CD14-positive monocyte (primary cell): ENCODE measurements around the gene LRRC38. TPM values are rescaled to one million over a fixed set of nuclear protein-coding genes. Genes with fewer than 3 reads are reported as not detected.

Experiments
- DNase-seq, 3 donors: peaks; one replicate each; pipeline ENCODE4 v3.0.0-alpha.2; 2011 to 2022
- H2AFZ ChIP-seq: 2 replicates; pipeline ENCODE4 v1.6.0; 2012; ENCODE audit warnings: mild to moderate bottlenecking, low read depth, low read length, inconsistent platforms; ENCODE audit not compliant: insufficient read depth, poor library complexity, severe bottlenecking
- H3K27ac ChIP-seq, 2 donors: 1 replicate in 1 of 2; 2 replicates in 1 of 2; pipeline ENCODE4 v1.5.1; 2012 to 2013; ENCODE audit warnings: low read length in 2 of 2, control low read depth in 1 of 2, inconsistent platforms in 1 of 2, low read depth in 1 of 2, mild to moderate bottlenecking in 1 of 2
- H3K27me3 ChIP-seq, 2 donors: one replicate each; pipeline versions ENCODE4 v1.6.0 to v1.6.1; 2011 to 2013; ENCODE audit warnings: low read length in 2 of 2; ENCODE audit not compliant: control insufficient read depth in 2 of 2, insufficient read depth in 2 of 2
- H3K36me3 ChIP-seq, 2 donors: replicated peaks in 1 of 2; 1 replicate in 1 of 2; 2 replicates in 1 of 2; pipeline versions ENCODE4 v1.5.1 to v1.6.1; 2012 to 2013; ENCODE audit warnings: low read length in 2 of 2, control low read depth in 1 of 2, inconsistent platforms in 1 of 2, mild to moderate bottlenecking in 1 of 2; ENCODE audit not compliant: insufficient read depth in 2 of 2, control insufficient read depth in 1 of 2
- H3K4me1 ChIP-seq, 2 donors: 1 replicate in 1 of 2; 2 replicates in 1 of 2; pipeline versions ENCODE4 v1.5.1 to v1.6.1; 2012 to 2013; ENCODE audit warnings: low read length in 2 of 2, control low read depth in 1 of 2, inconsistent platforms in 1 of 2, mild to moderate bottlenecking in 1 of 2, moderate library complexity in 1 of 2; ENCODE audit not compliant: insufficient read depth in 2 of 2, control insufficient read depth in 1 of 2
- H3K4me2 ChIP-seq: replicated peaks from 2 replicates; pipeline ENCODE3; 2012; ENCODE audit warnings: low read length, moderate library complexity, mild to moderate bottlenecking; ENCODE audit not compliant: poor library complexity, severe bottlenecking; ENCODE audit errors: extremely low read depth
- H3K4me3 ChIP-seq, 3 experiments: fragments of 200-600 bp in 1 of 3; sonication (generic) in 1 of 3; replicated peaks in 1 of 3; 1 replicate in 2 of 3; 2 replicates in 1 of 3; pipeline ENCODE4 v1.5.1; 2011 to 2013; ENCODE audit warnings: low read length in 3 of 3, mild to moderate bottlenecking in 3 of 3, control low read depth in 2 of 3, low read depth in 2 of 3, inconsistent platforms in 1 of 3, moderate library complexity in 1 of 3
- H3K79me2 ChIP-seq: 2 replicates; pipeline ENCODE4 v1.6.0; 2012; ENCODE audit warnings: mild to moderate bottlenecking, control low read depth, inconsistent platforms, low read length, moderate library complexity; ENCODE audit not compliant: insufficient read depth
- H3K9ac ChIP-seq: 2 replicates; pipeline ENCODE4 v1.6.0; 2017; ENCODE audit warnings: low read length, mild to moderate bottlenecking; ENCODE audit not compliant: insufficient read depth, poor library complexity, severe bottlenecking
- H3K9me3 ChIP-seq, 2 donors: replicated peaks in 1 of 2; 1 replicate in 1 of 2; 2 replicates in 1 of 2; pipeline versions ENCODE4 v1.5.1 to v1.6.1; 2012 to 2013; ENCODE audit warnings: low read length in 2 of 2, control low read depth in 1 of 2; ENCODE audit not compliant: control insufficient read depth in 1 of 2, insufficient read depth in 1 of 2
- H4K20me1 ChIP-seq: 2 replicates; pipeline ENCODE4 v1.6.0; 2012; ENCODE audit warnings: mild to moderate bottlenecking, low read length, control low read depth, moderate library complexity; ENCODE audit not compliant: insufficient read depth
- H3K27ac Mint-ChIP-seq, 7 donors: one replicate each; pipeline ENCODE4 v1.8.0; 2020; ENCODE audit warnings: mild to moderate bottlenecking in 7 of 7, mixed read lengths in 7 of 7, moderate library complexity in 6 of 7, inconsistent platforms in 2 of 7
- H3K27me3 Mint-ChIP-seq, 3 donors: one replicate each; pipeline ENCODE4 v1.8.0; 2021 to 2022; ENCODE audit warnings: low read depth in 3 of 3, mild to moderate bottlenecking in 3 of 3, mixed read lengths in 3 of 3, moderate library complexity in 3 of 3, inconsistent platforms in 1 of 3
- H3K36me3 Mint-ChIP-seq, 2 donors: one replicate each; pipeline ENCODE4 v1.8.0; 2020; ENCODE audit warnings: mixed read lengths in 2 of 2, inconsistent platforms in 1 of 2, mild to moderate bottlenecking in 1 of 2
- H3K4me1 Mint-ChIP-seq: one replicate; pipeline ENCODE4 v1.8.0; 2020; ENCODE audit warnings: mild to moderate bottlenecking, mixed read lengths
- H3K4me3 Mint-ChIP-seq, 2 donors: one replicate each; pipeline ENCODE4 v1.8.0; 2020; ENCODE audit warnings: mild to moderate bottlenecking in 2 of 2, mixed read lengths in 2 of 2, moderate library complexity in 1 of 2
- H3K9me3 Mint-ChIP-seq, 7 donors: one replicate each; pipeline ENCODE4 v1.8.0; 2020 to 2022; ENCODE audit warnings: mixed read lengths in 7 of 7, mild to moderate bottlenecking in 6 of 7, moderate library complexity in 6 of 7, inconsistent platforms in 2 of 7
- CTCF ChIP-seq: fragments of 200-600 bp; IDR thresholded peaks from one replicate; pipeline ENCODE4 v1.8.0; 2022; ENCODE audit warnings: antibody characterized with exemption, mild to moderate bottlenecking
- WGBS: methylation state at CpG from one replicate; pipeline ENCODE4 v1.1.5; 2013; ENCODE audit warnings: missing lambda C conversion rate; ENCODE audit not compliant: insufficient coverage; 5-methylcytosine and 5-hydroxymethylcytosine counted together
- intact Hi-C, 2 donors: fragments of 100-400 bp; cut with micrococcal nuclease; formaldehyde crosslinking; loops; one replicate each; pipeline versions ENCODE4 v1.15.0 to v1.15.1; 2023
- polyA plus RNA-seq, 3 donors: library from polyadenylated mRNA; depleted of rRNA in 1 of 3; unstranded in 2 of 3; stranded (reverse) in 1 of 3; fragments of 300-500 nt in 2 of 3; fragments of >200 nt in 1 of 3; fragmentation: Illumina TruSeq in 2 of 3; gene quantifications; 1 replicate in 2 of 3; 2 replicates in 1 of 3; pipeline ENCODE4 v1.2.3, GENCODE V29; 2012 to 2021

The LRRC38 gene
- polyA plus RNA-seq, 3 donors = not detected

- H3K4me1 ChIP-seq = no peaks in the 10 kb centered on the region
- no peaks in the 10 kb centered on the region for H3K9me3 ChIP-seq
- no peaks in the 10 kb centered on the region for H4K20me1 ChIP-seq
- no peak overlapping the region for H3K4me2 ChIP-seq
- H3K27me3 ChIP-seq = no peaks in the 10 kb centered on the region
- no peaks in the 10 kb centered on the region for H3K4me1 Mint-ChIP-seq
- no peaks in the 10 kb centered on the region for H3K36me3 ChIP-seq
- intact Hi-C loops = no loop called here
- no peak overlapping the region for H2AFZ ChIP-seq
- WGBS = 60% methylated on average over 1 of the region's 3 CpGs
- H3K36me3 Mint-ChIP-seq = no peaks in the 10 kb centered on the region
- no peak for TF ChIP-seq CTCF
- H3K27me3 Mint-ChIP-seq = peaks cover 0 to 12% (median 10%) of the 10 kb centered on the region in 3 donors
- no peaks in the 10 kb centered on the region for H3K79me2 ChIP-seq
- no peak overlapping the region for H3K27ac ChIP-seq
- H3K9me3 Mint-ChIP-seq = peaks cover 0 to 4% (median 0%) of the 10 kb centered on the region in 7 donors
- no peak for DNase-seq
- no peak overlapping the region for H3K27ac Mint-ChIP-seq
- H3K4me3 ChIP-seq = no peak overlapping the region
- no peak overlapping the region for H3K9ac ChIP-seq
- H3K4me3 Mint-ChIP-seq = no peak overlapping the region
Observed at GRCh38 chr1:13549521-13549920, 35.7 kb upstream of the LRRC38 start.

- H3K4me1 ChIP-seq = no peaks in the 10 kb centered on the region
Observed at GRCh38 chr1:13549021-13549420, 35.2 kb upstream of the LRRC38 start.

More at GRCh38 chr1:13549021-13549420, 35.2 kb upstream of the LRRC38 start:
- Histone ChIP-seq H3K79me2 (no peaks in the 10 kb centered on the region), H3K27ac (no peak overlapping the region), H3K4me2 (no peak overlapping the region), H4K20me1 (no peaks in the 10 kb centered on the region), H3K4me3 (no peak overlapping the region), H2AFZ (no peak overlapping the region), H3K36me3 (no peaks in the 10 kb centered on the region), H3K9me3 (no peaks in the 10 kb centered on the region), H3K27me3 (no peaks in the 10 kb centered on the region), H3K9ac (no peak overlapping the region)
- 91% methylated on average over 4 of the region's 6 CpGs for WGBS
- no peaks in the 10 kb centered on the region for H3K36me3 Mint-ChIP-seq
- no peak overlapping the region for H3K4me3 Mint-ChIP-seq
- peaks cover 0 to 12% (median 11%) of the 10 kb centered on the region in 3 donors for H3K27me3 Mint-ChIP-seq
- no peak for DNase-seq
- peaks cover 0 to 4% (median 0%) of the 10 kb centered on the region in 7 donors for H3K9me3 Mint-ChIP-seq
- H3K4me1 Mint-ChIP-seq = no peaks in the 10 kb centered on the region
- H3K27ac Mint-ChIP-seq = no peak overlapping the region
- intact Hi-C loops = no loop called here
- TF ChIP-seq CTCF = no peak
